LNCaP clone FGC (cell line): ENCODE results near the gene NRROS.
"Not testable (repeated sequence)": the region's sequence is repeated elsewhere in the genome, so short reads cannot be mapped to it uniquely, and the experiment has no call there.

Experiments used
- DNase-seq: peaks from one replicate; pipeline ENCODE4 v3.0.0-alpha.2; 2011; ENCODE audit warnings: low read depth
- H3K4me3 ChIP-seq: 2 replicates; pipeline ENCODE4 v1.5.1; 2011; ENCODE audit warnings: mild to moderate bottlenecking, low read depth, low read length, control low read depth
- TF ChIP-seq, protein P1 (sequence below): IDR thresholded peaks from 2 replicates; pipeline ENCODE4 v1.5.1; 2012; ENCODE audit warnings: mild to moderate bottlenecking; ENCODE audit not compliant: control insufficient read depth, insufficient read depth; ENCODE audit errors: extremely low read depth

NRROS gene

DNA sequence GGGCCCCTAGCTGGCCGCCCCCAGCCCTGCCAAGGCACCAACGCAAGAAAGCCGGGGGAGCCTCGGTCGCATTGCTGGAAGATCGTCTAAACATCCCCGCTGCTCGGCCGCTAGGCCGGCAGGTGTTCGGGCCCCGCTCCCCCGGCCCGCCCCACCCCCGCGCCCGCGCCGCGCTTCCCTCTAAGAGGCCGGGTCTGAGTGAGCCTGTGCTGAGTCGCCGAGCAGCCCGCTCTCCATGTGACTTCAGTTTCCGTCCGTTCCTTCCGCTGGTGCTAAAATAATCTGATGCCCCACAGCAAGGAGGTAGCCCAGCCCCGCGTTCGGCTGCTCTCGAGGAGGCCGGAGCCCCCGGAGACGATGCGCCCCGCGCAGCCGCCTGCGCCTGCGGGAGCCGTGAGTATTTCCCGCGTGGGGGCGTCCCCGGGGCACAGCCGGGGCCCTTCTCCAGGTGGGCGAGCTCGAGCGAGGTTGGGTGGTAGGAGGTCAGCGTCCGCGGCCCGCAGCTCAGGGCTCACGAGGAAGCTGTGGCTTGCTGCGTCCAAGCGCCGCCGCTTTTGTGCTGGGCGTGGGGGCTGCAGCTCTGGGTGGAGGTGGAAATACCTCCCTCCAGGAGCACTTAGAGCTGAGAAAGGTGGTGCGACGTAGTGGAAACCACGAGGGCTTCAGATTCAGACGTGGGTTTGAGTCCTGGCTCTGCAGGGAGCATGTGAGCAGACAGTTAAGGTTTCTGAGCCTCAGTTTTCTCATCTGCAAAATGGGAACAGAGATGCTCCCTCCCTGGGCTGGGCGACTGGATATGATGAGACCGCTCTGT, at the start of gene NRROS:
TSS of gene NRROS (plus strand) at position 212 of the 814 bp plus-strand sequence. CDS start 14,846 bp downstream, outside the sequence.
- TF ChIP-seq, protein P1, sequence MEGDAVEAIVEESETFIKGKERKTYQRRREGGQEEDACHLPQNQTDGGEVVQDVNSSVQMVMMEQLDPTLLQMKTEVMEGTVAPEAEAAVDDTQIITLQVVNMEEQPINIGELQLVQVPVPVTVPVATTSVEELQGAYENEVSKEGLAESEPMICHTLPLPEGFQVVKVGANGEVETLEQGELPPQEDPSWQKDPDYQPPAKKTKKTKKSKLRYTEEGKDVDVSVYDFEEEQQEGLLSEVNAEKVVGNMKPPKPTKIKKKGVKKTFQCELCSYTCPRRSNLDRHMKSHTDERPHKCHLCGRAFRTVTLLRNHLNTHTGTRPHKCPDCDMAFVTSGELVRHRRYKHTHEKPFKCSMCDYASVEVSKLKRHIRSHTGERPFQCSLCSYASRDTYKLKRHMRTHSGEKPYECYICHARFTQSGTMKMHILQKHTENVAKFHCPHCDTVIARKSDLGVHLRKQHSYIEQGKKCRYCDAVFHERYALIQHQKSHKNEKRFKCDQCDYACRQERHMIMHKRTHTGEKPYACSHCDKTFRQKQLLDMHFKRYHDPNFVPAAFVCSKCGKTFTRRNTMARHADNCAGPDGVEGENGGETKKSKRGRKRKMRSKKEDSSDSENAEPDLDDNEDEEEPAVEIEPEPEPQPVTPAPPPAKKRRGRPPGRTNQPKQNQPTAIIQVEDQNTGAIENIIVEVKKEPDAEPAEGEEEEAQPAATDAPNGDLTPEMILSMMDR: no peak
- H3K4me3 ChIP-seq: no peak within 1 kb of the TSS
- no peak for DNase-seq

DNA sequence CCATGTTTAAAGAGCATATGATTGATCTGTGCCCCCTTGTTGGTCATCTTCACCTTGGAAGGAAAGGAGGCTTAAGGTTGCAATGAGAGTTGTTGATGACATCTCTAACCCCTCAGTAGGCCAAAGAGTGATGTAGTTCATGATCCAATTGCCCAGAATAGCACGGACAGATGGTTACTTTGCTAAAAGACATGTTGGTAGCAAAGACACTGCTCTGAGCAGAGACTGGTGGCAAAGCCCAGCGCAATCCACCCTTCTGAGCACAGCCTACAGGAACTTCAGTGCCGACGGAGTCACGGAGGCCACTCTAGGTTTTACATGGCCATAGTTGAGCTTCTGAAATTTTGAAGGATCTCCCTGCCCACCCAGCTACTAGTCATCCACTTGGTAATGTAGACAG, 49.2 kb upstream of the NRROS start:
- no peak for DNase-seq
- TF ChIP-seq, protein P1: no peak
- H3K4me3 ChIP-seq: no peak overlapping the region

DNA sequence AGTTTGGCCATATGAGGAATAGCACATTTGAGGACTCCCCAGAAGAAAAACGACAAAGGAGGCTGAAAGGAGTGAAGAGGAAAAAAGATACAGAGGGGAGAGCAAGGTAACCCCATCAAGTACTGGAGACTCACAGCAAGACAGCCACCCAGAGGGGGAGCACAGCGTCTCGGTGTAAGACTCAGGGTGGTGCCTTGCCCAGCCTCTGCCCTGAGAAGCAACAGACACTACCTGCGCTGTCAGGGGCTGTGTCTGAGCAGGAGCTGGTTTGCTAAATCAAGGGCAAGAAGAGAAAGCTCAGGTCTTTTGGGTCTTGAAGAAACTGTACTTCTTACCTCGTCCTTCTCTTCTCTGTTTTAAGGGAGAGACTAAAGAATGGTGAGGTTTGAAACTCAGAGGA, 43.1 kb upstream of the NRROS start:
- no peak for DNase-seq
- TF ChIP-seq, protein P1: no peak
- no peak overlapping the region for H3K4me3 ChIP-seq

DNA sequence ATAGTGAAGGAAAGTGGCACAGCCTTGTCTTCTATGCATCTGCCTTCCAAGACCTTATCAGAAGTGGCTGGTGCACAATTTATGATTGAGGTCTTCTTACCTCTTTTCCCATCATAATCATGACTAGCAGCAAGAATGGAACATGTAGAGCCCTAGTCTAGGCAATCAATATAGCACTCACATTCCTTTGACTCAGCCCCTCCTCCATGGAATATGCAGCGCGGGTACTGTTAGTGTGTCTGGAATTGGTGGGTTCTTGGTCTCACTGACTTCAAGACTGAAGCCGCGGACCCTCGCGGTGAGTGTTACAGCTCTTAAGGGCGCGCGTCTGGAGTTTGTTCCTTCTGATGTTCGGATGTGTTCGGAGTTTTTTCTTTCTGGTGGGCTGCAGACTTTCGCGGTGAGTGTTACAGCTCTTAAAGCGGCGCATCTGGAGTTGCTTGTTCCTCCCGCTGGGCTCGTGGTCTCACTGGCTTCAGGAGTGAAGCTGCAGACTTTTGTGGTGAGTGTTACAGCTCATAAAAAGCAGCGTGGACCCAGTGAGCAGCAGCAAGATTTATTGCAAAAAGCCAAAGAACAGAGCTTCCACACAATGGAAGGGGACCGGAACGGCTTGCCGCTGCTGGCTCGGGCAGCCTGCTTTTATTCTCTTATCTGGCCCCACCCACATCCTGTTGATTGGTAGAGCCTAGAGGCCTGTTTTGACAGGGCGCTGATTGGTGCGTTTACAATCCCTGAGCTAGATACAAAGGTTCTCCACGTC, 41.3 kb upstream of the NRROS start:
- not testable (repeated sequence) for DNase-seq, H3K4me3 ChIP-seq

DNA sequence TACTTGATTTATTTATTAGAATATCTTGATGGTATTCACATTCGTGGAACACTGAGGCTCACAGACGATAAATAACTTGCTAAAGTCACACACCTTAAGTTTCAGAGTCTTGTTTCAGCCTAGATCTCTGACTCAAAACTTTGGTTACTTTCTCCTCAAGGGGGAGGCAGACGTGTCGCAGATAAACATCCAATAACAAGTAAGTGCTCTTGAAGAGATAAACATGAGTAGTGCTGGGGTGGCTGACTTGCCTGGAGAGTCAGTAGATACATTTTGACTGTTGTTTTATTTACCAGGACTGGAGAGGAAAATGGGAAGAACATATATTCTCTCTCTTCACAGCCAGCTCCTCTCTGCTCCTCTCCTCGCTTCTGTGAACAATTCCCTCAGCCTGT, 39.8 kb upstream of the NRROS start:
- H3K4me3 ChIP-seq: no peak overlapping the region
- DNase-seq: no peak
- TF ChIP-seq, protein P1: no peak

DNA sequence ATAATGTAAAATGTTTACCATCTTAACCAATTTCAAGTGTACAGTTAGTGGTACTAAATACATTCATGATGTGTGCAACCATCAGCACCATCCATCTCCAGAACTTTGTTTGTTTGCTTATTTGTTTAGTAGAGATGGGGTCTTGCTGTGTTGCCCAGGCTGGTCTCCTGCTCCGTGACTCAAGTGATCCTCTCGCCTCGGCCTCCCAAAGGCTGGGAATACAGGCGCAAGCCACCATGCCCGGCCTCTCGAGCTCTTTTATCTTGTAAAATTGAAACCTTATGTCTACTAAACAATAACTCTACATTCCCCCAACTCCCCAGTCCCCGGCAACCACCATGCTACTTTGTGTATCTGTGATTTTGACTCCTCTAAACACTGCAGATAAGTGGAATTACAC, 39.1 kb upstream of the NRROS start:
- no peak overlapping the region for H3K4me3 ChIP-seq
- TF ChIP-seq, protein P1: no peak
- no peak for DNase-seq

DNA sequence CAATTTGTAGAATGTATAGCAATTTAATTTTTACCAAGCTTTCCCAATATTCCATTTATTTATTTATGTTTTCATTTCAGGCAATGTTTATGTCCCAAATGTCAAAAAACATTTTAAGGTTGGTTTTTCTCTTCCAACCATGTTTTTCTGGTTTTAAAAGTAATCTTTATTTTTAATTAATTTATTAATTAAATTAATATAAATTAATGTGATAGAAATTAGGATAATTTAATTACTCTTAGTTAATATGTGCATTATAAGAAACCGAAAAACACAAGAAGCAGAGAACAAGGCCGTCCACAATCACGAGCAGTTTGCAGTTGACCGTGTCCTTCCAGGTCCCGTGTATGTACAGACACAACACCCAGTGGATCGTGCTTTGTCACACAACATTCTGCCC, 36.8 kb upstream of the NRROS start:
- no peak overlapping the region for H3K4me3 ChIP-seq
- TF ChIP-seq, protein P1: no peak
- DNase-seq: no peak
